Endodermal cell (in vitro differentiated cells): ENCODE results near the gene ZDHHC24. TPM values are rescaled to one million over a fixed set of nuclear protein-coding genes. Genes with fewer than 3 reads are reported as not detected.

Experiments used
- DNase-seq: peaks from one replicate; pipeline ENCODE4 v3.0.0-alpha.2; 2017
- H3K27ac ChIP-seq: 2 replicates; pipeline ENCODE4 v1.5.1; 2013; ENCODE audit warnings: mild to moderate bottlenecking, low read depth, low read length, moderate library complexity
- H3K27me3 ChIP-seq: 2 replicates; pipeline ENCODE4 v1.6.1; 2013; ENCODE audit warnings: mild to moderate bottlenecking, low read length, moderate library complexity; ENCODE audit not compliant: insufficient read depth, control insufficient read depth, poor library complexity, severe bottlenecking
- H3K36me3 ChIP-seq: 2 replicates; pipeline ENCODE4 v1.7.0; 2013; ENCODE audit warnings: mild to moderate bottlenecking, low read length, moderate library complexity; ENCODE audit not compliant: control insufficient read depth, insufficient read depth
- H3K4me1 ChIP-seq: one replicate; pipeline ENCODE4 v1.7.0; 2013; ENCODE audit warnings: low read length; ENCODE audit not compliant: control insufficient read depth, insufficient read depth
- H3K4me3 ChIP-seq: 2 replicates; pipeline ENCODE4 v1.5.1; 2013; ENCODE audit warnings: mild to moderate bottlenecking, low read length, moderate library complexity
- H3K9ac ChIP-seq: 2 replicates; pipeline ENCODE4 v1.6.1; 2013; ENCODE audit warnings: mild to moderate bottlenecking, low read length, moderate library complexity; ENCODE audit not compliant: poor library complexity, severe bottlenecking; ENCODE audit errors: extremely low read depth
- H3K9me3 ChIP-seq: 2 replicates; pipeline ENCODE4 v1.6.1; 2013; ENCODE audit warnings: mild to moderate bottlenecking, low read length, moderate library complexity; ENCODE audit not compliant: control insufficient read depth
- H3K27ac Mint-ChIP-seq: 2 replicates; pipeline ENCODE4 v1.8.0; 2020; ENCODE audit warnings: mixed read lengths
- H3K27me3 Mint-ChIP-seq: 2 replicates; pipeline ENCODE4 v1.8.0; 2021; ENCODE audit warnings: mild to moderate bottlenecking, mixed read lengths; ENCODE audit not compliant: insufficient read depth
- H3K36me3 Mint-ChIP-seq: 2 replicates; pipeline ENCODE4 v1.8.0; 2020; ENCODE audit warnings: low read depth, mixed read lengths
- H3K4me1 Mint-ChIP-seq: 2 replicates; pipeline ENCODE4 v1.8.0; 2020; ENCODE audit warnings: mixed read lengths
- H3K4me3 Mint-ChIP-seq: 2 replicates; pipeline ENCODE4 v1.8.0; 2020; ENCODE audit warnings: mild to moderate bottlenecking, moderate library complexity, mixed read lengths
- H3K9me3 Mint-ChIP-seq: 2 replicates; pipeline ENCODE4 v1.8.0; 2020; ENCODE audit warnings: mild to moderate bottlenecking, mixed read lengths
- CTCF ChIP-seq: fragments of 200-600 bp; sonication (generic); conservative IDR thresholded peaks from 2 replicates; pipeline ENCODE4 v1.5.0; 2021; ENCODE audit warnings: antibody characterized with exemption, mild to moderate bottlenecking
- WGBS, 2 experiments: methylation state at CpG; one replicate each; pipeline versions ENCODE4 v1.1.5 to v1.1.7; 2013; ENCODE audit warnings: missing lambda C conversion rate in 2 of 2, mixed read lengths in 1 of 2; ENCODE audit not compliant: insufficient coverage in 1 of 2, insufficient read length in 1 of 2; 5-methylcytosine and 5-hydroxymethylcytosine counted together
- total RNA-seq, 2 donors: library from RNA; stranded (reverse); fragmentation: NEBNext Ultra II Directional in 1 of 2; extraction: Animal tissue kit (Norgen Biotek cat#: 25700) in 1 of 2; gene quantifications; 2 replicates in 1 of 2; 3 replicates in 1 of 2; pipeline ENCODE4 v1.2.1, GENCODE V29; 2021

ZDHHC24 gene
- total RNA-seq, 2 donors from 2014 or later = 10.6 to 11.7 TPM

- Histone ChIP-seq H3K4me3 (no peak overlapping the region), H3K27me3 (no peaks in the 10 kb centered on the region), H3K9ac (no peak overlapping the region), H3K9me3 (no peaks in the 10 kb centered on the region), H3K27ac (no peak overlapping the region), H3K36me3 (no peaks in the 10 kb centered on the region), H3K4me1 (peaks cover 8% of the 10 kb centered on the region)
- H3K4me3 Mint-ChIP-seq = no peak overlapping the region
- 95 to 100% methylated on average over 4 to 9 of the region's 9 CpGs for WGBS, 2 experiments
- no peaks in the 10 kb centered on the region for H3K27me3 Mint-ChIP-seq
- no peak for DNase-seq
- H3K36me3 Mint-ChIP-seq = peaks cover 10% of the 10 kb centered on the region
- H3K4me1 Mint-ChIP-seq = peaks cover 8% of the 10 kb centered on the region
- no peak overlapping the region for H3K27ac Mint-ChIP-seq
- no peaks in the 10 kb centered on the region for H3K9me3 Mint-ChIP-seq
- no peak for TF ChIP-seq CTCF
Measured at GRCh38 chr11:66472054-66472453, 73.8 kb downstream of the ZDHHC24 start.

DNA sequence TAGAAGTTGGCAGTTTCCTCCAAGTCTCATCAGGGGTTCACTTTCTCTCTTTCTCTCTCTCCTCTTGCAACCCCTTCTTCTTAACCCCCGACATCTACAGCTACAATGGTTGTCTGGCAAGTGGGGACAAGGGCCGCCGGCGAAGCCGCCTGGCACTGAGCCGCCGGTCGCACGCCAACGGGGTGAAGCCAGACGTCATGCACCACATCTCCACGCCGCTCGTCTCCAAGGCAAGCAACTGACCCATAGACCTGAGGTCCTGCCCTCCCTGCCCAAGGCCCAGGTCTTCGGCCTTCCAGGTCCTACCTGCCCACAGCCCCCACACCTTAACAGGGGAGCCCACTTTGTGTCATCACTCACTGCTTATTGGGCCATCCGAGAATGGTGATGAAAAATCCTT, 74.7 kb downstream of the ZDHHC24 start:
- no peaks in the 10 kb centered on the region for H3K9me3 Mint-ChIP-seq
- H3K27ac Mint-ChIP-seq = no peak overlapping the region
- no peaks in the 10 kb centered on the region for H3K9me3 ChIP-seq
- peaks cover 10% of the 10 kb centered on the region for H3K36me3 Mint-ChIP-seq
- H3K4me1 Mint-ChIP-seq = peaks cover 8% of the 10 kb centered on the region
- 93 to 94% methylated on average over 5 to 16 of the region's 16 CpGs for WGBS, 2 experiments
- H3K4me3 ChIP-seq = no peak overlapping the region
- H3K9ac ChIP-seq = no peak overlapping the region
- no peak for DNase-seq
- peaks cover 8% of the 10 kb centered on the region for H3K4me1 ChIP-seq
- H3K27me3 Mint-ChIP-seq = no peaks in the 10 kb centered on the region
- no peaks in the 10 kb centered on the region for H3K36me3 ChIP-seq
- no peak overlapping the region for H3K4me3 Mint-ChIP-seq
- TF ChIP-seq CTCF = no peak
- no peaks in the 10 kb centered on the region for H3K27me3 ChIP-seq
- no peak overlapping the region for H3K27ac ChIP-seq

Other genes with a start within 250 kb of the ZDHHC24 start
- under 1 TPM; 0.33 to 0.40 TPM for gene CD248, start 229.0 kb downstream of the ZDHHC24 start, total RNA-seq
- 1 to 10 TPM; 2.2 to 2.6 TPM for gene RIN1, start 209.6 kb downstream of the ZDHHC24 start, total RNA-seq
- gene BRMS1, start 200.9 kb downstream of the ZDHHC24 start, total RNA-seq = 10 to 100 TPM; 38.7 to 40.3 TPM
- gene B4GAT1, start 198.4 kb downstream of the ZDHHC24 start, total RNA-seq = 10 to 100 TPM; 29.4 to 45.7 TPM
- gene SLC29A2, start 174.3 kb downstream of the ZDHHC24 start, total RNA-seq = 10 to 100 TPM; 30.8 to 32.4 TPM
- not detected for gene NPAS4, start 125.0 kb downstream of the ZDHHC24 start, total RNA-seq
- gene MRPL11, start 107.2 kb downstream of the ZDHHC24 start, total RNA-seq = 100 to 1,000 TPM in 1 of 2 donors, 10 to 100 TPM in 1; 84.5 to 111 TPM
- gene PELI3, start 79.1 kb downstream of the ZDHHC24 start, total RNA-seq = 10 to 100 TPM in 1 of 2 donors, 1 to 10 TPM in 1; 9.0 to 12.4 TPM
- gene DPP3, start 65.6 kb downstream of the ZDHHC24 start, total RNA-seq = 10 to 100 TPM; 84.8 to 86.3 TPM
- 10 to 100 TPM; 52.4 to 67.3 TPM for gene BBS1, start 35.4 kb downstream of the ZDHHC24 start, total RNA-seq
- gene ACTN3, start 855 bp upstream of the ZDHHC24 start, total RNA-seq = 1 to 10 TPM; 1.7 to 5.3 TPM
- 10 to 100 TPM in 1 of 2 donors, 1 to 10 TPM in 1; 5.0 to 18.6 TPM for gene CTSF, start 22.6 kb upstream of the ZDHHC24 start, total RNA-seq
- 1 to 10 TPM in 1 of 2 donors, under 1 TPM in 1; 0.84 to 1.5 TPM for gene CCDC87, start 47.0 kb upstream of the ZDHHC24 start, total RNA-seq
- 10 to 100 TPM; 62.9 to 64.7 TPM for gene CCS, start 47.1 kb upstream of the ZDHHC24 start, total RNA-seq
- gene RBM14, start 70.6 kb upstream of the ZDHHC24 start, total RNA-seq = 100 to 1,000 TPM in 1 of 2 donors, 10 to 100 TPM in 1; 90.0 to 110 TPM
- gene RBM4, start 92.7 kb upstream of the ZDHHC24 start, total RNA-seq = 100 to 1,000 TPM; 151 to 191 TPM
- gene RBM4B, start 131.8 kb upstream of the ZDHHC24 start, total RNA-seq = 10 to 100 TPM; 23.3 to 28.5 TPM
- 10 to 100 TPM; 36.0 to 46.0 TPM for gene SPTBN2, start 183.2 kb upstream of the ZDHHC24 start, total RNA-seq